ENCODE measurements around the gene WNT3A. TPM values are rescaled to one million over a fixed set of nuclear protein-coding genes. Genes with fewer than 3 reads are reported as not detected.
A peak's percentile ranks its signal among the peaks of the same experiment; 100 is the strongest.

The WNT3A gene
- total and polyA plus RNA-seq, 3 donors from 2014 or later: 0.08 to 0.19 (median 0.13) TPM

GRCh38 chr1:228081578-228082213, 74.9 kb downstream of the WNT3A start:
- intact Hi-C loops (cut with DNase I; ENCODE audit: low total_unique reads): no loop called here
- DNase-seq: no peak
- 15 to 30% methylated on average over 7 to 22 of the region's 31 CpGs for WGBS, 2 donors
- Histone ChIP-seq H3K27me3 (no peaks in the 10 kb centered on the region), H3K36me3 (ENCODE audit: low read depth, missing control alignments) (no peaks in the 10 kb centered on the region), H3K9me3 (no peaks in the 10 kb centered on the region), H3K4me3 (peak overlapping the region; percentile 99 to 100), H3K4me1 (peaks cover 36% of the 10 kb centered on the region), H3K27ac (peak overlapping the region; percentile 99 to 100)
- TF ChIP-seq POLR2A (IDR thresholded peaks at IDR 0.05): no peak
- TF ChIP-seq CTCF (IDR thresholded peaks at IDR 0.05): no peak

GRCh38 chr1:228082214-228082917, 75.6 kb downstream of the WNT3A start, which contains the start of gene ARF1:
Gene ARF1, plus strand, starts transcription at chr1:228082708. Its CDS starts 14,407 bp downstream, at chr1:228097115.
- intact Hi-C loops (cut with DNase I; ENCODE audit: low total_unique reads): no loop called here
- Histone ChIP-seq H3K9me3 (no peaks in the 10 kb centered on the region), H3K36me3 (ENCODE audit: low read depth, missing control alignments) (no peaks in the 10 kb centered on the region), H3K4me3 (peak within 1 kb of the TSS; percentile 99 to 100), H3K27ac (peak within 1 kb of the TSS; percentile 99 to 100), H3K27me3 (no peaks in the 10 kb centered on the region), H3K4me1 (peaks cover 39% of the 10 kb centered on the region)
- WGBS, 2 donors: 0% methylated on average over 85 of the region's 87 CpGs; no CpG with 5 or more reads in 1 of the 2 donors
- peak; percentile 91 for TF ChIP-seq POLR2A (IDR thresholded peaks at IDR 0.05)
- peak in 2 of 3 experiments; percentile 34 to 36 for TF ChIP-seq CTCF (IDR thresholded peaks at IDR 0.05)
- DNase-seq: peak; percentile 94

GRCh38 chr1:228082918-228083870, 76.4 kb downstream of the WNT3A start:
- H3K4me3 ChIP-seq: peak overlapping the region; percentile 99 to 100
- no peaks in the 10 kb centered on the region for H3K9me3 ChIP-seq
- no peak for TF ChIP-seq CTCF (IDR thresholded peaks at IDR 0.05)
- TF ChIP-seq POLR2A (IDR thresholded peaks at IDR 0.05): no peak
- 0 to 1% methylated on average over 12 to 78 of the region's 79 CpGs for WGBS, 2 donors
- DNase-seq: peak; percentile 47
- peaks cover 47% of the 10 kb centered on the region for H3K4me1 ChIP-seq
- peak overlapping the region; percentile 99 to 100 for H3K27ac ChIP-seq
- intact Hi-C loops (cut with DNase I; ENCODE audit: low total_unique reads): no loop called here
- no peaks in the 10 kb centered on the region for H3K36me3 ChIP-seq (ENCODE audit: low read depth, missing control alignments)
- no peaks in the 10 kb centered on the region for H3K27me3 ChIP-seq

- Histone ChIP-seq H3K27ac (peak overlapping the region; percentile 99 to 100), H3K9me3 (no peaks in the 10 kb centered on the region), H3K36me3 (ENCODE audit: low read depth, missing control alignments) (no peaks in the 10 kb centered on the region), H3K4me1 (peaks cover 54% of the 10 kb centered on the region), H3K4me3 (peak overlapping the region; percentile 99 to 100), H3K27me3 (no peaks in the 10 kb centered on the region)
- DNase-seq: peak; percentile 46
- intact Hi-C loops (cut with DNase I; ENCODE audit: low total_unique reads): no loop called here
- WGBS, 2 donors: 0 to 1% methylated on average over 10 to 17 of the region's 17 CpGs
- TF ChIP-seq CTCF (IDR thresholded peaks at IDR 0.05) (no peak), POLR2A (IDR thresholded peaks at IDR 0.05) (no peak)
These were observed 77.1 kb downstream of the WNT3A start for GRCh38 chr1:228083871-228084278.
